BE2C (cell line): ENCODE measurements around the gene CPLX1.

Source experiments
- DNase-seq: peaks from one replicate; pipeline ENCODE4 v3.0.0-alpha.2; 2020
- H3K27me3 ChIP-seq: fragments of 250-450 bp; sonication (Bioruptor Pico); 2 replicates; pipeline ENCODE4 v1.5.1; 2020; ENCODE audit warnings: mild to moderate bottlenecking
- H3K36me3 ChIP-seq: fragments of 250-450 bp; sonication (Bioruptor Pico); 2 replicates; pipeline ENCODE4 v1.5.1; 2020; ENCODE audit warnings: mild to moderate bottlenecking
- H3K4me1 ChIP-seq: fragments of 250-450 bp; sonication (Bioruptor Pico); 2 replicates; pipeline ENCODE4 v1.5.1; 2020
- H3K4me3 ChIP-seq: 2 replicates; pipeline ENCODE4 v1.5.1; 2011; ENCODE audit warnings: low read depth, low read length
- H3K9me3 ChIP-seq: fragments of 250-450 bp; sonication (Bioruptor Pico); 2 replicates; pipeline ENCODE4 v1.5.1; 2020
- CTCF ChIP-seq: IDR thresholded peaks from 2 replicates; pipeline ENCODE4 v1.5.1; 2012; ENCODE audit warnings: mild to moderate bottlenecking, low read depth, low read length

The CPLX1 gene

GRCh38 chr4:833156-833555 lies 7.2 kb upstream of the CPLX1 start:
- H3K4me3 ChIP-seq = no peak overlapping the region
- peaks cover 4% of the 10 kb centered on the region for H3K9me3 ChIP-seq
- H3K36me3 ChIP-seq = no peaks in the 10 kb centered on the region

GRCh38 chr4:832536-832935 lies 6.6 kb upstream of the CPLX1 start:
- Histone ChIP-seq H3K4me1 (no peaks in the 10 kb centered on the region), H3K36me3 (no peaks in the 10 kb centered on the region), H3K9me3 (peaks cover 4% of the 10 kb centered on the region), H3K4me3 (no peak overlapping the region), H3K27me3 (no peaks in the 10 kb centered on the region)
- no peak for DNase-seq
- no peak for TF ChIP-seq CTCF

More at GRCh38 chr4:833156-833555, 7.2 kb upstream of the CPLX1 start:
- H3K4me1 ChIP-seq = no peaks in the 10 kb centered on the region
- DNase-seq = no peak
- TF ChIP-seq CTCF = no peak
- H3K27me3 ChIP-seq = no peaks in the 10 kb centered on the region

- H3K4me1 ChIP-seq = no peaks in the 10 kb centered on the region
- H3K9me3 ChIP-seq = peaks cover 4% of the 10 kb centered on the region
- no peak overlapping the region for H3K4me3 ChIP-seq
- H3K27me3 ChIP-seq = no peaks in the 10 kb centered on the region
- no peak for TF ChIP-seq CTCF
- DNase-seq = no peak
- no peaks in the 10 kb centered on the region for H3K36me3 ChIP-seq
These were observed 6.2 kb upstream of the CPLX1 start for GRCh38 chr4:832108-832507.

GRCh38 chr4:831483-831805 lies 5.5 kb upstream of the CPLX1 start:
- H3K27me3 ChIP-seq = no peaks in the 10 kb centered on the region
- H3K9me3 ChIP-seq = peaks cover 4% of the 10 kb centered on the region
- DNase-seq = no peak
- no peaks in the 10 kb centered on the region for H3K4me1 ChIP-seq
- no peak for TF ChIP-seq CTCF
- H3K36me3 ChIP-seq = no peaks in the 10 kb centered on the region
- no peak overlapping the region for H3K4me3 ChIP-seq

GRCh38 chr4:830601-831482 lies 4.9 kb upstream of the CPLX1 start:
- no peak for TF ChIP-seq CTCF

More at GRCh38 chr4:830601-831482, 4.9 kb upstream of the CPLX1 start:
- no peaks in the 10 kb centered on the region for H3K36me3 ChIP-seq
- peaks cover 4% of the 10 kb centered on the region for H3K9me3 ChIP-seq
- H3K4me3 ChIP-seq = no peak overlapping the region
- no peaks in the 10 kb centered on the region for H3K4me1 ChIP-seq
- H3K27me3 ChIP-seq = no peaks in the 10 kb centered on the region
- no peak for DNase-seq
